Endometrial microvascular endothelial cells (primary cell): Measurements from ENCODE around the gene TMEM186. TPM values are rescaled to one million over a fixed set of nuclear protein-coding genes. Genes with fewer than 3 reads are reported as not detected.
"Not testable (repeated sequence)": the region's sequence is repeated elsewhere in the genome, so short reads cannot be mapped to it uniquely, and the experiment has no call there.

Experiments used
- in situ Hi-C: cut with HindIII; loops from 2 replicates; pipeline ENCODE4 v1.10.0; 2017; ENCODE audit warnings: low sequenced_read_pairs, low pct_unique_long_range_greater_than_20kb; ENCODE audit errors: inconsistent ontology term
- total RNA-seq: library from RNA; depleted of rRNA; stranded (reverse); fragments of >200 nt; gene quantifications from one replicate; pipeline ENCODE4 v1.2.3, GENCODE V29; 2015; ENCODE audit errors: inconsistent ontology term

Gene TMEM186
- 10.6 TPM for total RNA-seq

DNA sequence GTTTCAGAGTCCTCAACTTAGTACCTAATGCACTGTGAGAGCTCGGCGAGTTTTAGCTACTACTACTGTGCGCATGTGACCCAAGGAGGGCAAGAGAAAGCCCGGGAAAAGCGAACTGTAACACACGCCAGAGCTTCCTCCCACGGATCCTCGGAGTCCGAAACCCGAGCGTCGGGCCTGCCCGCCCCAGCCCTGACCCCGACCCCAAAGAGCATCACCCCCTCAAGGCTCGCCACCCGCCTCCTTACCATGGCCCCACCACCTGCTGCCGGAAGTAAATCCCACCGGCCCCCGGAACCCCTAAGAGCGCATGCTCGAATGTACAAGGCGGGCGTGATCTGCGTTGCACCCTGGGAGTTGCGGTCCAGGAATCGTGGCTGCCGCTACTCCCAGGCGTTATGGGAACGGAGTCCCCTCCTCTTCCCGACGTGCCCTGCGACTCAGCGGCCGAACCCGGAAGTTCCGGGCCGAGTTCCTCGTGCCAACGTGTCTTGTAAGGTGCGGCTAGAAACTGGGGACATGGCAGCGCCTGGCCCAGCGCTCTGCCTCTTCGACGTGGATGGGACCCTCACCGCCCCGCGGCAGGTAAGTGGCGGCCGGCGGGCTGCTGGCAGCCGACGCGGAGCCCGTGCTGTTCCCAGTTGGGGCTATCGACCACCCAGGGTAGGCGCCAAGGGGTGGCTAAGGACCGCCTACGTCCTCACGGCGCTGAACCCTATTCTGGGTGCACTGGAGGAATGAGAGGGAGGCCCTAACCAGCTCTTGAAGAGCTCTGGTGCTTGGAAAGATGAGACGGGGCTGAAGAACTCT is at the start of gene TMEM186, which contains the start of gene PMM2:
TMEM186 (minus strand) TSS at position 276 of the 810 bp plus-strand sequence; CDS start at position 251, 25 bp downstream.
PMM2 (plus strand) TSS at position 476 of the 810 bp plus-strand sequence; CDS start at position 520, 44 bp downstream.
- in situ Hi-C loops, result no loop called here

- in situ Hi-C loops, result no loop called here
These were observed 49.7 kb upstream of the TMEM186 start for GRCh38 chr16:8847145-8847544.

GRCh38 chr16:8846401-8846932 is 49.0 kb upstream of the TMEM186 start:
- in situ Hi-C loops, result no loop called here

GRCh38 chr16:8845699-8846298 is 48.4 kb upstream of the TMEM186 start:
- in situ Hi-C loops, result no loop called here

GRCh38 chr16:8843296-8843695 is 45.9 kb upstream of the TMEM186 start:
- in situ Hi-C loops, result not testable (repeated sequence)

DNA sequence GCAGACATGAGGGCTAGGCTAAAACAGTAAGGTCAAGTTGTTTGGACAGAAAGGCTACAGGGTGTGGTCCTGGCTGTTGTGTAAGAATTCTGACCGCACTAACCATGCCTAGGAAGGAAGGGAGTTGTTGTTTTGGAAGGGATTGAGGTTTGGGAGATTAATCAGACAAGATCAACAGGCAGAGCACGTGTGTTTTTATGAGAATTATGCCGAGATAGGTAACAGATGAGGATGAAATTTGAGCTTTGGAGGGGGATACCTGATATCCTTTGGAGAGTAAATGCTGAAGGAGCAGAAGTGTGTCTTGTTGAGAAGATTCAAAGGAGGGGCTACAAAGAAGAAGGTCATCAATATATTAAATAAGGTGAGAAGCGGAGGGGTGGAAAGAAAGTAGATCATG is 44.6 kb upstream of the TMEM186 start:
- in situ Hi-C loops, result not testable (repeated sequence)

DNA sequence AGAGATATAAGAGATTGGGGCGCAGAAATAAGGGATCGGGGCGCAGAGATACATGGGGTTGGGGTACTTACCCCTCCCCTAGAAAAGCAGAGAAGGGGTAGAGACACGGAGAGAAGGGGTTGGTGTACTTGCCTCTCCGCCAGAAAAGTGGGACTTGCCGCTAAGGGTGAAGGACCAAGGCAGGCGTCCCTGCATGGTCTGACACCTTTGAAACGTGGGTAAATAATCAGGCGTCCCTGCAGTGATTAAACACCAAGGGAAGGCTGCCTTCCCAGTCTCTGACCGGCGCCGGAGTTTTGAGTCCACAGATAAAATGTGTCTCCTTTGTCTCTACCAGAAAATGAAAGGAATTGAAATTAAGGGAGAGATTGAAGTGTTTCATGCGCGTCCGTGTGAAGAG is 40.2 kb upstream of the TMEM186 start:
- in situ Hi-C loops, result not testable (repeated sequence)

- in situ Hi-C loops, result not testable (repeated sequence)
These were observed 39.4 kb upstream of the TMEM186 start for GRCh38 chr16:8836797-8837196.

- in situ Hi-C loops, result no loop called here
These were observed 35.3 kb upstream of the TMEM186 start for GRCh38 chr16:8832717-8833105.

GRCh38 chr16:8831871-8832716 is 34.7 kb upstream of the TMEM186 start:
- in situ Hi-C loops, result no loop called here

DNA sequence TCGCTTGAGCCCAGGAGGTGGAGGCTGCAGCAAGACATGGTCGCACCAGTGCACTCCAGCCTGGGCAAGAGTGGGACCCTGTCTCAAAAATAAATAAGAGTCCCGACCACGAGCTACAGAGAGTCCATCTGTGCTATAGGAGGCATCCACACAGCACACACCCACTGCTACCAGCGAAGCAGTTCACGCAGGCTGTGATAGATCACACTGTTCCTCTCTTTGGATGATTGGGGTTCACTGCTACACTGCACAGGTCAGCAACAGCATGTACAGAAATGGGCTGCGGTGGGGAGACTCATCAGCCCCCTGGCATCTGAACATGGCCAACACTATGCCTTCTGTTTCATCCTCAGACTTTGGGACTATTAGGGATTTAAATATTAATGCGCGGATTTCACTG is 34.0 kb upstream of the TMEM186 start:
- in situ Hi-C loops, result no loop called here

DNA sequence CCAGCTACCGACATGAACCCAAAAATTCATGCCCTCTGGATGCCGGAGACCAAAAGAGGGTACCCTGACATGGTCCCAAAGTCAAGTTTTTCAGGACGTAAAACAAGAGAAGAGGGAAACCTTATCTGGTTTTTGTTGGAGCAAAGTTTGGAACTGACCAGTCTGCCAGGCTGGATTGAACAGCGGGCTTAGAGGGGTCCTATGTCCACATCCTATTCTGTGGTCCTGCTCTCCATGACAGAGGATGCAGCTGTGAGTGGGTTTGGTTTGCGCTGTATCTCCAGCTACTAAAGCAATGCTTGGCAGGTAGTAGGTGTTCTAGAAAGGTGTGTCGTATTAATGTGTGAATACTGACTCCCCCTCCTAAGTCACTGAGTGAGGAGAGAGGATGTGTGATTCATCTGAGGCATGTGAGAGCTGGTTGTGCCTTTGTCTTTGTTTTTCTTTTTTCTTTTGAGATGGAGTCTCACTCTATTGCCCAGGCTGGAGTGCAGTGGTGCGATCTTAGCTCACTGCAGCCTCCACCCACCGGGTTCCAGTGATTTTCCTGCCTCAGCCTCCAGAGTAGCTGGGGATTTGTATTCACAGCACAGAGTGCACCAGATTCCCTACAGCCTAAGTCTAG is 31.2 kb upstream of the TMEM186 start:
- in situ Hi-C loops, result no loop called here

GRCh38 chr16:8826278-8826879 is 28.9 kb upstream of the TMEM186 start:
- in situ Hi-C loops, result no loop called here

- in situ Hi-C loops, result no loop called here
These were observed 25.0 kb upstream of the TMEM186 start for GRCh38 chr16:8822403-8822802.

DNA sequence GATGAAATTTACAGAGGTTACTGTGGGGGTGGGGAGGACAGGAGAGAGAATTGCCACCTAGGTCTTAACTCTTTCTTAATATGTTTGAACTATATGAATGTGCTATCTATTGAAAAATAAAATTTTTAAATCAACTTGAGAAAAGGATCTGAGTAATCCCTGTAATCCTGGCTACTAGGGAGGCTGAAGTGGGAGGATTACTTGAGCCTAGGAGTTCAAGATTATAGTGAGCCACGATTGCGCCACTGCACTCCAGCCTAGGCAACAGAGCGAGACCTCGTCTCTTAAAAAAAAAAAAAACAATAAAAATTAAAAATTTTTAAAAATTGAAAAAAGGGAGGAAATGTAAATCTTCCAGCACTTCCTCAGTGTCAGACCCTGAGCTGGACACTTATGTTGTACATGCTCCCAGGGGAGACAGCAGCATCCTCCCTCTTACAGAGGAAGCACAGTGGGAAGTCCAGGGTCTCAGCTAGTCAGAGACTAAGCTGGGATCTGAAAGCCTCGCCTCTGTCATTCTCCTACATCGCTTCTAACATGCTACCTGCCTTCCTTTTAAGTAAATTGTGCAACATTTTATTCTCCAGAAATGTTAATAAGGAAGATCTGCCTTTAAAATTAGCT is 22.1 kb upstream of the TMEM186 start:
- in situ Hi-C loops, result no loop called here

DNA sequence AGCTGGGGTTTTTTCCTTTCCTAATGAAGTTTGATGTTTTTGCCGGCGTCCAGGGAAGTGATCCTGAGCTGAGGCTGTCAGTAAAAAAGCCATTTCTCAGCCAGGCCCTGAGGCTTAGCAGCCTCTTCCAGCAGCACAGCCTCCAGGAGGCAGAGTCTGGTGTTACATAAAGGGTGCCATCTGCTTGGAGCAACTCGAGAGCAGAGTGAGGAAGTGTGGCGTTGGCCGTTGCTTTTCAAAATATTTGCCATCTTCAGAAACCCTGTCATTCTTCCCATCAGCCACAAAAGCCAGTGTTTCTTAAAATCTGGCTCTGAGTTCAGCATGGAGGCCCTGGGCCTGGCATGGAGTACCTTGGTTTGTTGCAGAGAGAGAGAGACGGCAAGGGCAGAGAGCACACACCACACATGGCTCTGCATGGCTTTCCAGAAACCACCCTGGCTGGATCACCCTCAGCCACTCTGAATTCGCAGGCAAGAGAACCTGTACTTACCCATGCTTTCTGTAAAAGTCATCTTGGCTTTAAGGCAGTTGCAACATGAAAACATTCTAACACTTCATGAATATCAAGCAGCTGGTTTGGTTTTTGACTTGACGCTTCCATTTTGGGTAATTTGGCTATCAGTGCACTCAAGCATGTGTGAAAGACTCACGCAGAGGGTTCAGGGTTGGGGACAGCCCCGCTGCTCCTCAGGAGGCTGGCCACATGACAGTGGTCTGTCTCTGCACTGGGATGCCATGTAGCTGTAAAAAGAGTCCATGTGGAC is 21.2 kb upstream of the TMEM186 start:
- in situ Hi-C loops, result no loop called here

- in situ Hi-C loops, result no loop called here
These were observed 19.7 kb upstream of the TMEM186 start for GRCh38 chr16:8816967-8817655.
